ENCODE data around the gene DGKH. TPM values are rescaled to one million over a fixed set of nuclear protein-coding genes. Genes with fewer than 3 reads are reported as not detected.

The DGKH gene
- total RNA-seq, 1 experiment from 2014 or later: 9.2 TPM

DNA sequence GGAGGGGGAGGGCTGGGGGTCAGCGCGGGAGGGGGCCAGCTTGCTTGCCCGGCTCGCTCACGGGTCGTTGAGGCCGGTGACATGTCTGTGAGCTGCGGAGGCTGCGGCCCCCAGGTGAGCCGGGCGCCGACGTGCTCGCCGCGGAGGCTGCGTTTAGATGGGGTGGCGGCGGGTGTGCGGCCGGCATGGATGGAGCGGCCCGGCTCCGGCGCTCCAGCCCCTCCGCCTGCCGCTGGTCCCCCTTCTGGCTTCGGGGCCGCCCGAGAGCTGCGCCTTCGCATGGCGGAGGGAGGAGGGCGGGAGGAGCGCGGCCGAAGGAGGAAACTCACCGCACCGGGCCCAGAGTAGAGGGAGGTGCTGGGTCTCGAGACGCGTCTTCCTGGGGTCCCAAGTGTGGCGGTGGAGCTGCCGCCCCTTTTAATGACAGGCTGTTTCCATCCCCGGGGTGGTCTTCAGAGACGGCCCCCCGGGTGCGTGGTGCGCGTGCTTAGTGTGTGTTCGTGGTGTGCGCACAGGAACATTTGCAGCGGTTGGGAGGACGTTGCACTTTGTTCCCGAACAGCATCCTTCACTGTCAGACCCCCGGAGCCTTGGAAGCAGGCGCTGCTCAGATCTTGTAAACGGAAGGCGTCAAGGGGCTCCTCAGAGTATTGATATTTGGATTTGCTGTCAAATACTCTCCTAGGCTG is 223.8 kb downstream of the DGKH start, which contains the start of gene AKAP11:
TSS of gene AKAP11 (plus strand) at position 38 of the 689 bp plus-strand sequence. CDS start 14,197 bp downstream, outside the sequence.
- peak within 1 kb of the TSS; percentile 78 for H3K27ac ChIP-seq (ENCODE audit: low read depth, low read length)
- TF ChIP-seq ZFX (IDR thresholded peaks at IDR 0.05) (peak; percentile 52; the same call in 1 of the 2 replicates), POLR2A (IDR thresholded peaks at IDR 0.05; ENCODE audit: borderline replicate concordance, extremely low read depth, insufficient read depth, insufficient read length) (peak; percentile 25), ELF1 (IDR thresholded peaks at IDR 0.05; ENCODE audit: borderline replicate concordance, low read depth) (no peak)
- no peaks in the 10 kb centered on the region for H4K20me1 ChIP-seq (ENCODE audit: insufficient read depth)
- peak within 1 kb of the TSS; percentile 67 for H2AFZ ChIP-seq (ENCODE audit: low read depth, low read length, poor library complexity, severe bottlenecking)
- no peaks in the 10 kb centered on the region for H3K27me3 ChIP-seq (ENCODE audit: insufficient read depth, low read length)
- RAD21 ChIA-PET (ENCODE audit: low non-redundant PET in 1 of 2, low total read pairs in 2 of 2, uncharacterized antibody in 2 of 2, unreplicated experiment in 2 of 2): interaction anchor here in 1 of 2 experiments (0.7 kb wide), 1 partner anchor 205 kb away, joined by 4 read pairs; no protein-coding TSS in a partner anchor
- no peaks in the 10 kb centered on the region for H3K36me3 ChIP-seq (ENCODE audit: control insufficient read depth in 1 of 2, insufficient read depth in 2 of 2, low read length in 2 of 2)
- no TSS peak for BruUV-seq (replicated peaks)
- peak within 1 kb of the TSS; percentile 78 for H3K9ac ChIP-seq (ENCODE audit: low read length)
- no peaks in the 10 kb centered on the region for H3K9me3 ChIP-seq (ENCODE audit: control insufficient read depth in 1 of 2, insufficient read depth in 1 of 2, low read depth in 1 of 2, low read length in 2 of 2)
- H3K4me1 ChIP-seq (ENCODE audit: control insufficient read depth in 1 of 2, insufficient read depth in 2 of 2, low read length in 2 of 2): peaks cover 11 to 24% of the 10 kb centered on the region in 2 experiments
- DNase-seq (ENCODE audit: low read depth, low spot score) (no peak), ATAC-seq (peak; percentile 51)
- no peaks in the 10 kb centered on the region for H3K9me2 ChIP-seq (ENCODE audit: insufficient read depth)
- CTCF ChIA-PET: interaction anchor here (0.6 kb wide), 1 partner anchor 604 kb away, joined by 4 read pairs; no protein-coding TSS in a partner anchor
- peaks cover 24% of the 10 kb centered on the region for H3K79me2 ChIP-seq (ENCODE audit: insufficient read depth, low read length)
- peak within 1 kb of the TSS; percentile 91 for H3K4me2 ChIP-seq (ENCODE audit: low read length)
- intact Hi-C loops (cut with micrococcal nuclease): no loop called here
- H3K4me3 ChIP-seq (replicated peaks in 1 of 2; ENCODE audit: low read depth in 1 of 2, low read length in 2 of 2): peak within 1 kb of the TSS; percentile 70 to 90
- POLR2A ChIA-PET: no interaction called here

DNA sequence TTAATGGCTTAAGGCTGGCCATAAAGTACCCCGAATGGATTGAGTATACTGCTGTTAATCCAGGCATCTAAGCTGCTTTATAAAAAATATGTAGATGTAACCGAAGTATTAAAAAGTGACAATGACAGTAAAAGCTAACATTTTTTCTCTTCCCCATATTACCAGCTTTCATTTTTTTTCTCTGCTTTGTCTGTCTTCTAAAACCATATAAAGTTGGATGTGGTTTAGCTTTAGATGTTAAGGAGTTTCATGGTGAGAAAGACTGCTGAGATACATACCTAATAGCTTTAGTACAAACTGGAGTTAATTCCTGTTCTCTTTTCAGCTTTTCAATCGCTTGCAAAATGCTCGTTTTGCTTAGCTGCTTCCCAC is 224.3 kb downstream of the DGKH start:
- ChIA-PET CTCF (no interaction called here), RAD21 (ENCODE audit: low non-redundant PET in 1 of 2, low total read pairs in 2 of 2, uncharacterized antibody in 2 of 2, unreplicated experiment in 2 of 2) (no interaction called here)

More for the DNA sequence above, 224.3 kb downstream of the DGKH start:
- no peak for ATAC-seq
- no peak for TF ChIP-seq FOSL1 (IDR thresholded peaks at IDR 0.05; ENCODE audit: low read depth)
- TF ChIP-seq, protein P1, sequence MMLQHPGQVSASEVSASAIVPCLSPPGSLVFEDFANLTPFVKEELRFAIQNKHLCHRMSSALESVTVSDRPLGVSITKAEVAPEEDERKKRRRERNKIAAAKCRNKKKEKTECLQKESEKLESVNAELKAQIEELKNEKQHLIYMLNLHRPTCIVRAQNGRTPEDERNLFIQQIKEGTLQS (IDR thresholded peaks at IDR 0.05): no peak
- no peak for TF ChIP-seq CBX3 (IDR thresholded peaks at IDR 0.05; ENCODE audit: low read depth)
- DNase-seq (ENCODE audit: low read depth, low spot score): no peak
- POLR2A ChIA-PET: no interaction called here
- Histone ChIP-seq H3K9me2 (ENCODE audit: insufficient read depth) (no peaks in the 10 kb centered on the region), H4K20me1 (ENCODE audit: insufficient read depth) (no peaks in the 10 kb centered on the region), H3K4me2 (ENCODE audit: low read length) (peak overlapping the region; percentile 91), H3K36me3 (ENCODE audit: control insufficient read depth in 1 of 2, insufficient read depth in 2 of 2, low read length in 2 of 2) (no peaks in the 10 kb centered on the region), H3K79me2 (ENCODE audit: insufficient read depth, low read length) (peaks cover 27% of the 10 kb centered on the region), H3K4me1 (ENCODE audit: control insufficient read depth in 1 of 2, insufficient read depth in 2 of 2, low read length in 2 of 2) (peaks cover 11 to 24% of the 10 kb centered on the region in 2 experiments), H3K27ac (ENCODE audit: low read depth, low read length) (peak overlapping the region; percentile 64; the same call in 1 of the 2 replicates), H2AFZ (ENCODE audit: low read depth, low read length, poor library complexity, severe bottlenecking) (no peak overlapping the region), H3K9ac (ENCODE audit: low read length) (peak overlapping the region; percentile 78), H3K4me3 (replicated peaks in 1 of 2; ENCODE audit: low read depth in 1 of 2, low read length in 2 of 2) (peak overlapping the region; percentile 70 to 90), H3K9me3 (ENCODE audit: control insufficient read depth in 1 of 2, insufficient read depth in 1 of 2, low read depth in 1 of 2, low read length in 2 of 2) (no peaks in the 10 kb centered on the region), H3K27me3 (ENCODE audit: insufficient read depth, low read length) (no peaks in the 10 kb centered on the region)
- intact Hi-C loops (cut with micrococcal nuclease): no loop called here
- TSS peak; percentile 43 for BruUV-seq (replicated peaks)

All from HCT116 (cell line).